Ecto neural progenitor cell (in vitro differentiated cells): ENCODE measurements around the gene HP.
"Not testable (repeated sequence)": the region's sequence is repeated elsewhere in the genome, so short reads cannot be mapped to it uniquely, and the experiment has no call there.

ENCODE experiments used
- DNase-seq: peaks from one replicate; pipeline ENCODE4 v3.0.0-alpha.2; 2018; ENCODE audit warnings: low spot score

Gene HP

DNA sequence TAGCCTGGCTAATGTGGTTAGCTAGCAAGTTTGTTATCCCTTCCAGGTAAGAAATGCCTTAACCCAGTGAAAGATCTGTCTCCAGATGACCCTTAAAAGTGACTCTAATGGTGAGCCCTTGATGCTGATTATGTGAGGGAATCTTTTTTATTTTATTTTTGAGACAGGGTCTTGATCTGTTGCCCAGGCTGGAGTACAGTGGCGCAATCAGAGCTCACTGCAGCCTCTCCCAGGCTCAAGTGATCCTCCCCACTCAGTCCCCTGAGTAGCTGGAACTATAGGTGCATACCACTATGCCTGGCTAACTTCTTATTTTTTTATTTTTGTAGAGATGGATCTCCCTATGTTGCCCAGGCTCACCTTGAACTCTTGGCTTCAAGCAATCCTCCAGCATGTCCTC, 10.8 kb upstream of the HP start:
- no peak for DNase-seq

DNA sequence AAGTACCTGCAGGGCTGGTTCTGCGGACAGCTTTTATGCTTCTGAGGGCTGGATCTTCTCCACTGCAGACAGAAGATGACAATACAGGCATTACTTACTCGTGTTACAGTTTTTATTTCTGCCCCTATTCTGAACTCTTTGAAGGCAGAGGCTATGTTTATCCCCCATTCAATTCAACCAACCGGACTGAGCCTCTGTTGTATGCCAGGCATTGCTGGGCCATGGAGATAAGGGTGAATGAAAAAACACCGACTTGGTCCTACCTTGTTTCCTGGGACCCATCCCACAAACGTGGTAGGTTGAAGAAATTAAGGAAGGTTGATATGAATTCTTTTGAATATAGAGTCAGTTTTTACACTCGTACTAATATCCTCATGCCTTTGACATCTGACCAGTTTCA, 10.0 kb upstream of the HP start:
- no peak for DNase-seq

DNA sequence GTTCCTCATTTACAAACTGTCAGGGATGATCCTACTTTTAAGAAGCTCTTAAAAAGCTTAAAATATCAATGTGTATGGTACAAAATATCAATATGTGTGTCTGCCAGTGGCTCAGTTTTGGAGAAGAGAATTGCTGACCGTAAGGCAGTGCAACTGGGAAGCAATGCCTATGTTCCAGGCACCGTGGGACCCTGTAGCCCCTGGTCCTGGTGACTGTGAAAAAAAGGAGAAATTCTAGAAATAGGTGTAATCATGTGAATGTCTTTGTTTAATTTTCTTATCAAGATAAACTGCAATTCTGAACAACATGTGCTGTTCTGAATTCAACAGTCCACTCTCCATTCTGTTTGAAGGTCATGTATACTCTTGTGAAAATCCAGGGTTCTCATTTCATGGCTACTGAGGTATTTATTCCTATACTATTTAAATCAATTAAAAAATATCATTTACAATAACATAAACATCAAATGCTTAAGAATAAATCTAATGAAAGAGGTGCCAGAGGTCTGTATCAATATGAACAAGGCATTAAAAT, 9.4 kb upstream of the HP start:
- no peak for DNase-seq

DNA sequence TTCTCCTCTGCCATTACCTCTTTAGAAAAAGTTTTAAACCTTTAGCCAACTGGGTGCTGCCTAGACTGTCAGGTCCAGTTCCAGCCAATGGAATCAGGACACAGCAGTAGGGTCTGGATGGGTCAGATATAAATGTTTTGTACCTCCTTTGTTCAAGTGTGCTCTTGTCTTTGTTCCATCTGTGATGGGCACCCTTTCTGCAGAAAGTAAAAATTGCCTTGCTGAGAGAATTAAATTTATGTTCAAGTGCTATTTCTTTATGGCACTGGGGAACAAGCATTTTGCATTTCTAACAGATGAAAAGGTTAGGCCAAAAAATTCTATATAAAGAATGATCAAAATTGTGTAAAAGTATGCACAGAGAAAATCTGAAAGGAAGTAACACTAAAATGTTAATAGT, 5.2 kb upstream of the HP start:
- no peak for DNase-seq

DNA sequence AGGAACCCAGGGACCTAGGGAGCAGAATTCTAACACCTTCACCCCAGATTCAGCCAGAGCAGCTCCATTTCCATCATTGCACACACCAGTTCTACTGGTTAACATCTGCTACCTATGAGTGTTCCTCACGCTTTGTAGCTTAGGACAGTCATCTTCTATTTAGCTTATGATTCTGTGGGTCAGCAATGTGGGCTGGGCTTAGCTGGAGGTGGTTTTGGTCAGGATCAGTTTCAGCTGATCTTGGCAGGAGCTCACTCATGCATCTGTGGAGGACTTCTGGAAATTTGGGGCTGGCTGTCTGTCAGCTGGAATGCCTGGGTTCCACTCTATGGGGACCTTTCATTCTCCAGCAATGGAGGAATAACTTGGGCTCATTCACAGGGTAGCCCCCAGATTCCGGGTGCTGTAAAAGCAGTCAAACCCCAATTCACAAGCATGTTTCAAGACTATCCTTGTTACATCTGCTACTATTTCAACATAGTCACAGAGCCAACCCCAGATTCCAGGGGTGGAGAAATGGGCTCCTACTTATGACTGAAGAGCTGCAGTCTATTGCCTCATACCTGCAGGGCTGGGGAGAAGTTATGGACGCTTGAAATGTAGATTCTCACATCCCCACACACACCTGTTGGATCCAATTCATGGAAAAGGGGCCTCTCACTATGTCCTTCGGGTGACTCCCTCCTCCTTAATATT, 3.4 kb upstream of the HP start:
- DNase-seq, result no peak

DNA sequence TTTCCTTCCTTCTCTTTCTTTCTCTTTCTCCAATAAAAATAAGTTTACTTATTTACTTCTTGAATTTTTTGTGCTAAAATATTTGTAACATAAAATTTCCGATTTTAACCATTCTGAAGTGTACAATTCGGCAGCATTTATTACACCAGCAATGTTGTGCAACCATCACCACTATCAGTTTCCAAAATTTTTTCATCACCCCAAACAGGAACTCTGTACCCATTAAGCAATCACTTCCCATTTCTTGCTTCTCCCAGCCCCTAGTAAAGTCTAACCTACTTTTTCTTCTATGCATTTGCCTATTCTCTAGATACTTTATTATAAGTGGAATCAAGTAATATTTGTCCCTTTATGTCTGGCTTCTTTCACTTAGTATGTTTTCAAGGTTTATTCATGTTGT, 2.5 kb upstream of the HP start:
- no peak for DNase-seq

DNA sequence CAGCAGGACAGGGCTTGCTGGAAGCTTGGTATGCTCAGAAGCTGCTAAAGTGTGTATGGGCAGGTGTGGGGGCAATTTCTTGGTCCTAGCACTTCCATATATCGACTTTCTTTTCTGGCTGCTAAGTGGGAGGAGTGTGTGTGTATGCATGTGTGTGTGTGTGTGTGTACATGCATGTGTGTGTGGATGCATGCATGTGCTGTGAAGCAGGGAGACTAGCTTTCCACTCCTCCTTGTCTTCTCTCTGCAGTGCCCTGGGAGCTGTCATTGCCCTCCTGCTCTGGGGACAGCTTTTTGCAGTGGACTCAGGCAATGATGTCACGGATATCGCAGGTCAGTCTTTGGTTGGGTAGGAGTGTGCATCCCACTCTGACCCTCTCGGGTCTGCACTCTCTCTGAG, 1.6 kb downstream of the HP start:
- no peak for DNase-seq

DNA sequence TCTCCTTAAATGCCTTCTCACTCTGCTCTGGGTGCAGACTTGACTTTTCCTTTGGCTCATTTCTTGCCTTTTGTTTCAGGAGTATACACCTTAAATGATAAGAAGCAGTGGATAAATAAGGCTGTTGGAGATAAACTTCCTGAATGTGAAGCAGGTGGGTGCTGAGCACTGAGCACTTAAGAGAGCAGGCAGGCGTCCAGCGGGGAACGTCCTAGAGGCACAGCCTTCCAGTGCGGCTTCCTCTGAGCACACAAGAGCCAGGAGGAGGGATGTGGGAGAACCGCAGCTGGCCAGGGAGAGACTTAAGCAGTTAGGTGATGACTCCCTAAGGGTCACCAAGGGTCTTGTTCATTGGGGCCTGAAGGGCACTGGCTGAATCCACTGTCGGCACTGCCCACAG, 3.0 kb downstream of the HP start:
- not testable (repeated sequence) for DNase-seq

DNA sequence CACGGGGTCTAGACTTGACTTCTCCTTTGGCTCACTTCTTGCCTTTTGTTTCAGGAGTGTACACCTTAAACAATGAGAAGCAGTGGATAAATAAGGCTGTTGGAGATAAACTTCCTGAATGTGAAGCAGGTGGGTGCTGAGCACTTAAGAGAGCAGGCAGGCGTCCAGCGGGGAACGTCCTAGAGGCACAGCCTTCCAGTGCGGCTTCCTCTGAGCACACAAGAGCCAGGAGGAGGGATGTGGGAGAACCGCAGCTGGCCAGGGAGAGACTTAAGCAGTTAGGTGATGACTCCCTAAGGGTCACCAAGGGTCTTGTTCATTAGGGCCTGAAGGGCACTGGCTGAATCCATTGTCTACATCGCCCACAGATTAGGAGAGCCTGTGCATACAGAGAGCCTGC, 4.8 kb downstream of the HP start:
- DNase-seq, result not testable (repeated sequence)

DNA sequence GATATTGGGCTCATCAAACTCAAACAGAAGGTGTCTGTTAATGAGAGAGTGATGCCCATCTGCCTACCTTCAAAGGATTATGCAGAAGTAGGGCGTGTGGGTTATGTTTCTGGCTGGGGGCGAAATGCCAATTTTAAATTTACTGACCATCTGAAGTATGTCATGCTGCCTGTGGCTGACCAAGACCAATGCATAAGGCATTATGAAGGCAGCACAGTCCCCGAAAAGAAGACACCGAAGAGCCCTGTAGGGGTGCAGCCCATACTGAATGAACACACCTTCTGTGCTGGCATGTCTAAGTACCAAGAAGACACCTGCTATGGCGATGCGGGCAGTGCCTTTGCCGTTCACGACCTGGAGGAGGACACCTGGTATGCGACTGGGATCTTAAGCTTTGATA, 6.1 kb downstream of the HP start:
- DNase-seq, result no peak

DNA sequence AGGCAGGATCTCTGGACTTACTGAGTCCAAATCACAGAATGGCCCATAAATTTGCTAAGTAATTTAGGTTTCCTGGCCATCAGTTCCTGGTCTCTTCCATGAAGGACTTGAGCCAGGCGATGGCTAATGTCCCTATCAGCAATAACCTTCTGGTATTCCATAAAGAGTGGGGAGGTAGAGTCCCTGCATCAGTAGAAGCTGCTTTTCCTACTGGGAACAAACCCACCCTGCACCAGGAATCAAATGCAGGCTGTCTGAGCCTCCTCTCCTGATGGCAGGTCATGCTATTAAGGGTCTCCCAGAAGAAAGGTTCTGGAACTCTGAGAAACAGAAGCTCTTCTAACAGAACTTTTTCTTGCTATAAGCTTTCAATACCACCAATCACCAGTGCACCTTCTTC, 7.3 kb downstream of the HP start:
- DNase-seq, result no peak

DNA sequence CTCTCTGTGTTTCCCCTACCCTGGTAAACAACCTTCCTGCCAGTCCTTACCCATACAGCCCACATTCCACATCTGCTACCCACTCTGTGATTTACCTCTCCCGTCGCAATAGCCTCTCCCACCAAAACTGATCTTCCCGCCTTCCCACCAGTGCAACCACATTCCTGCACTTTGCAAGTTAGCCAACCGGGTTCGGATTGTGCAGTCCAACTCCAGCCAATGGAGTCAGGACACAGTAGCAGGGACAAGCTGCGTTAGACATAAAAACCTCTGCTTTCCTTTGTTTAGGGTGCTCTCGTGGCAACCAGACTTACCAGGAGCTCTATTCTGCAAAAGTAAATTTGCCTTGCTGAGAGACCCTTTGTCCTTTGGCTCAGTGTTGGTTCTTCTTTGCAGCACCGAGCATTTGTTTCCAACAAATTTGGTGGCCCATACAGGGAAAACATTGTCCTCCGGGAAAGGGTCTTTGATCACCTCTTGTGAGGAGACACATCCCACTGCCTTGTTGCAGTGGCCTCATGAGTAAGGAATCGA, 10.1 kb downstream of the HP start:
- no peak for DNase-seq

DNA sequence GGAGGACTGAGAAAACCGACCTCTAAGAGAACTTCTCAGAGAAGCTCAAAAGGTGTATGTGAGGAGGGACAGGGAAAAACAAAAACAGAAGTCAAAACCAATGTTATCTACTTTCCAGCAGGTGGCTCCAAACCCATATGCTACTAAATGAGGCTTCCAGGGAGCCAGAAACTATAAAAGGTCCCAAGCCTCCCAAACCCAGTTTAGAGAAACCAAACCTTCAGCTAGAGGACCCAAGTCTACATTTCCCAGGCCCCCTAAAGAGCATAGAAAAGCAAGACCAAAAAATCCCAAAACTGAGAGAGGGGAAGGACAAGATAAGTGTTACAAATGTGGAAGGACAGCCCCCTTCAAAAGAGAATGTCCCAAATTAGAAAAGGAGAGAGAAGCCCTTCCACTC, 12.4 kb downstream of the HP start:
- DNase-seq, result no peak

DNA sequence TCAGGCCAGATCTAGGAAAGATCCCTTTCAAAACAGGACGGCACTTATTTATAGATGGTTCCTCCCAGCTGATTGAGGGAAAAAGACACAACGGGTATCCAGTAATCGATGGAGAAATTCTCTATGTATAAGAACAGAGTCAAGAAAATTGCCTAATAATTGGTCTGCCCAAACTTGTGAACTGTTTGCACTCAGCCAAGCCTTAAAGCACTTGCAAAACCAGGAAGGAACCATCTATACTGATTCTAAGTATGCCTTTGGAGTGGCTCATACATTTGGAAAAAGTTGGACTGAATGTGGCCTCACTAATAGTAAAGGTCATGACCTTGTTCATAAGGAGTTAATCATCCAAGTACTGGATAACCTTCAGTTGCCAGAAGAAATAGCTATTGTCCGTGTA, 14.6 kb downstream of the HP start:
- DNase-seq, result no peak

DNA sequence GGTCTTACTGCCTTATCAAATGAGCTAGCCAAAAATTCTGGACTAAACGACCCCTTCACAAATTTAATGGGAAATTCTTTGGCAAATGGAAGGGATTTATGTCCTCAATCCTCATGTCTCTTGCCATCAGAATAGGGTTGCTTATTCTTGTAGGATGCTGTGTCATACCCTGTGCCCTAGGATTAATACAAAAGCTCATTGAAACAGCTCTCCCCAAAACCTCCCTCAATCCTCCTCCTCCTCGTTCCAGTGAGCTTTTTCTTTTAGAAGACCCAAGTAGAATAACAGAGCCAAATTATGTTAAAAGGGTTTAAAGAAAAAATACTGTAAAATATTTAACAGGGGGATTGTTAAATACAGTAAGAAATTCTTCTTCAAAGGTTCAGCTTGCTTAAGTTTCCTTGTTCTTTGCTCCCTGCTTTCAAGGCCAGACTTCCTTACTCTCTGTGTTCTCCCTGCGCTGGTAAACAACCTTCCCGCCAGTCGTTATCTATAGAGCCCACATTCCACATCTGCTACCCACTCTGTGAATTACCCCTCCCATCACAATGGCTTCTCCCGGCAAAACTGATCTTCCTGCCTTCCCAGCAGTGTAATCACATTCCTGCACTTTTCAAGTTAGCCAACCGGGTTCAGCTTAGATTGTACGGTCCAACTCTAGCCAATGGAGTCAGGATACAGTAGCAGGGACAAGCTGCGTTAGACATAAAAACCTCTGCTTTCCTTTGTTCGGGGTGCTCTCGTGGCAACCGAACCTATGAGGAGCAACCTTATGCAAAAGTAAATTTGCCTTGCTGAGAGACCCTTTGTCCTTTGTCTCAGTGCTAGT, 18.4 kb downstream of the HP start:
- DNase-seq, result peak; percentile 56

DNA sequence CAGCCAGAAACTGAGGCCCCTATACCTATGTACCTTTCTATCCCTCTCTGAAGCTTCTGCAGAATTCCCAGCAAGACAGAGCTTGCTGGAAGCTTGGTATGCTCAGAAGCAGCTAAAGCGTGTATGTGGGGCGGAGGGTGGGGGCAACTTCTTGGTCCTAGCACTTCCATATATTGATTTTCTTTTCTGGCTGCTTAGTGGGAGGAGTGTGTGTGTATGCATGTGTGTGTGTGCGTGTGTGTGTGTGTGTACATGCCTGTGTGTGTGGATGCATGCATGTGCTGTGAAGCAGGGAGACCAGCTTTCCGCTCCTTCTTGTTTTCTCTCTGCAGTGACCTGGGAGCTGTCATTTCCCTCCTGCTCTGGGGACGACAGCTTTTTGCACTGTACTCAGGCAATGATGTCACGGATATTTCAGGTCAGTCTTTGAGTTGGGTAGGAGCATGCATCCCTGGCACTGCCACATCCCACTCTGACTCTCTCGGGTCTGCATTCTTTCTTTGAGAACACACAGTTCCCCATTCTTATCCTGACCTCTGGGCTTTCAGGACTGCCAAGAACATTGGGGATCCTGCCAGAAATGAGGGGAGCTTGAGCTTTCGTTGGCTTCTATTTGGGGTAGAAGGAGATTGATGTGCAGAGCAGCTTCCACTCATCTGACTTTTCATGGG, 19.4 kb downstream of the HP start:
- DNase-seq, result no peak

DNA sequence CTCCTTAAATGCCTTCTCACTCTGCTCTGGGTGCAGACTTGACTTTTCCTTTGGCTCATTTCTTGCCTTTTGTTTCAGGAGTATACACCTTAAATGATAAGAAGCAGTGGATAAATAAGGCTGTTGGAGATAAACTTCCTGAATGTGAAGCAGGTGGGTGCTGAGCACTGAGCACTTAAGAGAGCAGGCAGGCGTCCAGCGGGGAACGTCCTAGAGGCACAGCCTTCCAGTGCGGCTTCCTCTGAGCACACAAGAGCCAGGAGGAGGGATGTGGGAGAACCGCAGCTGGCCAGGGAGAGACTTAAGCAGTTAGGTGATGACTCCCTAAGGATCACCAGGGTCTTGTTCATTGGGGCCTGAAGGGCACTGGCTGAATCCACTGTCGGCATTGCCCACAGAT, 20.8 kb downstream of the HP start:
- not testable (repeated sequence) for DNase-seq

DNA sequence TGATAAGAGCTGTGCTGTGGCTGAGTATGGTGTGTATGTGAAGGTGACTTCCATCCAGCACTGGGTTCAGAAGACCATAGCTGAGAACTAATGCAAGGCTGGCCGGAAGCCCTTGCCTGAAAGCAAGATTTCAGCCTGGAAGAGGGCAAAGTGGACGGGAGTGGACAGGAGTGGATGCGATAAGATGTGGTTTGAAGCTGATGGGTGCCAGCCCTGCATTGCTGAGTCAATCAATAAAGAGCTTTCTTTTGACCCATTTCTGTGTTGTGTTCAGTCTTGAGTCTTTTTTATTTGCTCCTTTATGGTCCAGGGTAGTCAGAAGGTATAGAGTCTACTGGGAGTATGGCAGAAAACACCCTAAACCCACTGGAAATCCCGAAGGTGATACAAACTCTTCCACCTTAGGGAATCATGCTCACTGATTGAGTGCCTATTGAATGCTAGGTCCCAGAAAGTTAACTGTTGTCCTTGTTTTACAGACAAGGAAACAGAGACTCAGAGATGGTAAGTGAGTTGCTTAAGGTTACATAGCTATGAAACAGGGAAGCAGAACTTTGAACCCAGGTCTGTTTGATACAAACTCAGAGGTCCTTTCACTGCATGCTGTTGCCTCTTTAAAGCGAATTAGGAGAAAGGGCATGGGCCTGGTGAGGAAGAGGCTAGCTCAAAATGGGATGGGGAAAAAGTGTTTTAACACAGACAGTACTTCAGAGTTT, 22.8 kb downstream of the HP start:
- DNase-seq, result not testable (repeated sequence)

DNA sequence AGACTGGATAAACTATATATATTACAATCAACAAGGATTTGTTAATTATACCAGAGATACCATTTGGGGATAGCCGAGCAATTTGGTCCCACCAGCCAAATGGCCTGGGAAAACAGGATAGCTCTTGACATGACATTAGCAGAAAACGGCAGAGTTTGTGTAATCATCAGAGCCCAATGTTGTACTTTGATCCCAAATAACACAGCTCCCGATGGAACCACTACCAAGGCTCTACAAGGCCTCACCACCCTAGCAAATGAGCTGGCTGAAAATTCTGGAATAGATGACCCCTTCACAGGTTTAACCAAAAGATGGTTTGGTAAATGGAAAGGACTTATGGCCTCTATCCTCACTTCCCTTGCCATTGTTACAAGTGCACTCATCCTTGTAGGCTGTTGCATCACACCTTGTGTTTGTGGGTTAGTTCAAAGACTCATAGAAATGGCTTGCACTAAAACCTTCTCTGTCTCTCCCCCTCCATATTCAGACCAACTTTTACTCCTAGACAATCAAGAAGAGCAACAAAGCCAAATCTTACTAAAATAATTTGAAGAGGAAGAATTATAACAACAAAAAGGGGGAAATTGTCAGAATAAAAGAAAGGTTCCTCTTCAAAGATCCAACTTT, 29.6 kb downstream of the HP start:
- no peak for DNase-seq

DNA sequence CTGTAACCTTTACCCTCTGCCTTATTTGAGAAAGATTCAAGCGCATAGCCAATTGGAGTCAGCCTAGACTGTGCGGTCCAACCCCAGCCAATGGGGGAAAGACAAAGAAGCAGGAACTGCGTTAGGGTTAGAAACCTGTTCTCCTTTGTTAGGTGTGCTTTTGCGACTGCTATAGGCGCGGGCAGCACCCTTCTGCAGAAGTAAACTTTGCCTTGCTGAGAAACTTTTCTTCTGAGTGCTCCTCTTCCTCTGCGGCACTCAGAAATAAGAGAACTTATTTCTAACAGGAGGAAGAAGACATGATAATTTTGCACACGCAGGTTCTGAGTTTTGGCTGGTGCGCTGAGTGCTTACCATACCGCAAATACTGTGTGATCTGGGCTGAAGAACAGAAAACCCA, 30.1 kb downstream of the HP start:
- DNase-seq, result no peak

DNA sequence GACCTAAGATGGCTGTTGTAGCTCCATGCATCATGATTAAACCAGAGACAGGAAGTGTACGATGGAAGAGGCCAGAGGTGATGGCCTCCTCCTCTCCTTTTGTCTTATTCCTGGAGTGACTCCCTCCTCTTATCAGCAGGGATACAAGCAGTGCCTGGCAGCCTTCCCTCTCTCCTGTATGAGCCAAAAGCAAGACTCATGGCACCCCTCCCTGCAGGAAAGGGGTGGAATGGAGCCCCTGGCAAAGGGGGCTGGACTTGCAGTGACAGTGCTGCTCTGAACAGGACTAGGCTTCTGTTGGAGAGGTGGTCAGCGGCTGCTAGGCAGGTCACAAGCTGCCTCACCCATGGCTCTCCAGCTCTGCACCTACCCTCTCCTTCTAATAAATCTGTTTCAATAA, 30.7 kb downstream of the HP start:
- no peak for DNase-seq

DNA sequence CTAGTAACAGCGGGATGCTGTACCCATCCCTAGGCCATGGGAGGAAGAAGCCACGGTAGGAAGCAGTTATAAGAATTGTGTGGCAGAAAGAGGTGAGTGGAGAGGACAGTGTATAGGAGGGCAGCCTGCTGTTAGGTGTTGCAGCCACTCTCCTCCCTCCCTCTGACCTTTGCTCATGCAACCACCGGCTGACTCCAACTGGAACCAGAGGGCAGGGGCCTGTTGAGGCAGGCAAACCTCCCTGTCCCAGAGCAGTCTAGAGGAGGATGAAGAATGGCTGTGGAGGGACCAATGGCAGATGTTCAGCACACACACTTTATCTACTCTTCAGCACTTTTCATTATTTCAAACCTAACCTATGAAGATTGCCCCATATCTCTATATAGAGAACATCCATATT, 36.9 kb downstream of the HP start:
- no peak for DNase-seq
